NOMO-1 treated with DMSO at 0.1 percent for 48 hours (cell line): ENCODE results near the gene LINGO1.
A peak's percentile ranks its signal among the peaks of the same experiment; 100 is the strongest.

ENCODE experiments used
- DNase-seq: peaks from one replicate; lab custom pipeline; 2025; ENCODE audit not compliant: unreplicated experiment; lab: John Stamatoyannopoulos, UW

LINGO1 gene

GRCh38 chr15:77597804-77598453, 34.8 kb downstream of the LINGO1 start:
- DNase-seq: no peak

- no peak for DNase-seq
Measured at GRCh38 chr15:77596821-77597803, 35.6 kb downstream of the LINGO1 start.

GRCh38 chr15:77595231-77595630, 37.5 kb downstream of the LINGO1 start:
- DNase-seq: no peak

GRCh38 chr15:77592758-77593157, 40.0 kb downstream of the LINGO1 start:
- DNase-seq: no peak

- no peak for DNase-seq
Measured at GRCh38 chr15:77591968-77592613, 40.6 kb downstream of the LINGO1 start.

- no peak for DNase-seq
Measured at GRCh38 chr15:77589839-77590238, 42.9 kb downstream of the LINGO1 start.

GRCh38 chr15:77588126-77588525, 44.6 kb downstream of the LINGO1 start:
- no peak for DNase-seq

- no peak for DNase-seq
Measured at GRCh38 chr15:77584691-77585090, 48.0 kb downstream of the LINGO1 start.

GRCh38 chr15:77584201-77584600, 48.5 kb downstream of the LINGO1 start:
- DNase-seq: peak; percentile 12

- DNase-seq: no peak
Measured at GRCh38 chr15:77582763-77583162, 49.9 kb downstream of the LINGO1 start.

- no peak for DNase-seq
Measured at GRCh38 chr15:77581896-77582569, 50.7 kb downstream of the LINGO1 start.

- no peak for DNase-seq
Measured at GRCh38 chr15:77580996-77581682, 51.6 kb downstream of the LINGO1 start.

- DNase-seq: no peak
Measured at GRCh38 chr15:77579498-77580188, 53.1 kb downstream of the LINGO1 start.

- no peak for DNase-seq
Measured at GRCh38 chr15:77578641-77579372, 53.9 kb downstream of the LINGO1 start.

- no peak for DNase-seq
Measured at GRCh38 chr15:77577366-77577950, 55.3 kb downstream of the LINGO1 start.

- DNase-seq: no peak
Measured at GRCh38 chr15:77576538-77576937, 56.2 kb downstream of the LINGO1 start.

- no peak for DNase-seq
Measured at GRCh38 chr15:77575203-77575934, 57.3 kb downstream of the LINGO1 start.

- no peak for DNase-seq
Measured at GRCh38 chr15:77574521-77575202, 58.0 kb downstream of the LINGO1 start.
